ENCODE data around the gene APOL2.

- TF ChIP-seq POLR2A (IDR thresholded peaks at IDR 0.05) = no peak
- no peak for TF ChIP-seq CTCF (IDR thresholded peaks at IDR 0.05)
Measured at GRCh38 chr22:36285017-36285416, 45.7 kb upstream of the APOL2 start.

Measured in uterus (tissue), 2 donors.